Measurements from ENCODE around the gene RPL21.
"Not testable (repeated sequence)": the region's sequence is repeated elsewhere in the genome, so short reads cannot be mapped to it uniquely, and the experiment has no call there.

The RPL21 gene

GRCh38 chr13:27289011-27289665 is 37.8 kb downstream of the RPL21 start:
- DNase-seq (ENCODE audit: low read depth): no peak

DNA sequence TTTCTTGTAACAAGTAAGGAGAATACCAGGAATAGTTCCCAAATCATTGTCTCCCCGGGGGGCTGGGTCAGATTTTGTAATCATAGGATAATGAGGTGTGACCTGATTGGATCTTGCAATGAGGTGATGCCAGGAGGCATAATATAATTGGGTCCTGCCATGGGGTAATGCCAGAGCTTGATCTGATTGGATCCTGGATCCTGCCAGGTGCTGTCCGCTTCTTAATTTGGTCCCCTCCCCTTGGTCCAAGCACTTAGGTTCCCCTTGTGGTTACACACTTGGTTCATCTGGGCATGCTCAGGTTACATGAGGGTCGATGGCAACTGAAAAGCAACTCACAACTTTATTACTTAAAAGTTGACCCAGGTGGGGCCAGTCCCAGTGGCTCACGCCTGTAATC is 39.4 kb downstream of the RPL21 start:
- DNase-seq (ENCODE audit: low read depth): no peak

DNA sequence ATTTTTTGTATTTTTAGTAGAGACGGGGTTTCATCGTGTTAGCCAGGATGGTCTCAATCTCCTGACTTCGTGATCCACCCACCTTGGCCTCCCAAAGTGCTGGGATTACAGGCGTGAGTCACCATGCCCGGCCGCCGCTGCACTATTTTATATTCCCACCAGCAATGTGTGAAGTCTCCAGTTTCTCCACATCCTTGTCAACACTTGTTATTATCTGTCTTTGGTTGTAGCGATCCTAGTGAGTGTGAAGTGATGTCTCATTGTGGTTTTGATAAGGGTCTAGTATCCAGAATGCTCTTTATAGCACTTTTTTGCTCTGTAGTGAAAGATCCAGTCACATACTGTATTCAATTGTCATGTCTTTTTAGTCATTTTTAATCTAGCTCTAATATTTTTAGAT is 40.6 kb downstream of the RPL21 start:
- DNase-seq (ENCODE audit: low read depth): not testable (repeated sequence)

DNA sequence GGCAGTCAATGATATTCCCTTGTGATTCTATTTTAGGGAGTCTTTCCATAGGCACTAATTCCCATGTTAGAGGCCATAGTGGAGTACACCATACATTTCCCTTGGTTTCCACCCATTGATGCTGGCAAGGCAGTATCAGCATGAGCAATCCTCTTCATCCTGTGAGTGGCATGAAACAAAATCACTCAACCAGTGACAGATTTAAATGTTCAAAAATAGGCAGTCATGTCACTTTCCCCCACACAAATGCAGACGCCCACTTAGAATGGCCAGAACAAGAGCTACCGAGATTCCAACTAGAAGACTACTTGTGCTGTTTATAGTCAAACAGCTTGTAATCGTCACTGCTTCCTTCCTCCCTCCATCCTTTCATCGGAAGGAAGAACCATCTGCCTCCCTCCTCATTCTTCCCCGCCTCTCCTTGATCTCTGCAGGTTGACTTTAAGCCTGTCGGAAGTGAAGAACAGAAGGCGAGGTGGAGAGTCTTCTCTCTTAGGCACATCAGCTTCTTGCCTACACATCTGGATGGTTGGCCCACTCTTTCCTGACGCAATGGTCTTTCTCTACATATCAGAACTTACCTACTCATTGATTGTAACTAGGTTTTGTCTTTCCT is 41.8 kb downstream of the RPL21 start:
- DNase-seq (ENCODE audit: low read depth): no peak

DNA sequence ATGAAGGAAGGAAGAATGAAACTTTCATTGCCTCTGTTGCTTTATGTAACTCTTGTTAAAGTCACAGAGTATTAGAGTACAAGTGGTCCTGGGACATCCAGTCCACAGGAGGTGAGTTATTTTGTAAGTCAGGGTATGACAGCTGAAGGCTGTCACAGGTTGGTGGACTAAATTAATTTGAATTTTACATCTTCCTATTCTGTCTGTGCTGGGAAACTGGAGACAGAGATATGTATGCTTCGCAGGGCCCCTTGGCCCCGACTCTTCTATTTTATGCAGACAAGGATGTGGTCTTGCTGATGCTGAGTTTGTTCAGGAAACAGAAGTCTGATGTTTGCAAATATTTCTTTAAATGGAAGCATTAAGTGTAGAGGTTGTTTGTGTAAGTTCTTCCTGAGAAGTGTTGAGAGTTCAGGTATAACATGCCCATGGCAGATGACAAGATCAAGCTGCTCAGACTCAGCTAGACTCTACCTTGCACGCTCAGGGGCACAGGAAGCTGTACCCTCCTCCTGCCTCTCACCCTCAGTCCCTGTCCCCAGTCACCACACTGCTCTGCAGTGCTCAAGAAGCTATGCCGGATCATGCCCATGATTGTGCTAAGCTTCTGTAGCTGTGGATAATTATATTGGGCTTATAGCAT is 42.6 kb downstream of the RPL21 start:
- peak; percentile 9 for DNase-seq (ENCODE audit: low read depth)

DNA sequence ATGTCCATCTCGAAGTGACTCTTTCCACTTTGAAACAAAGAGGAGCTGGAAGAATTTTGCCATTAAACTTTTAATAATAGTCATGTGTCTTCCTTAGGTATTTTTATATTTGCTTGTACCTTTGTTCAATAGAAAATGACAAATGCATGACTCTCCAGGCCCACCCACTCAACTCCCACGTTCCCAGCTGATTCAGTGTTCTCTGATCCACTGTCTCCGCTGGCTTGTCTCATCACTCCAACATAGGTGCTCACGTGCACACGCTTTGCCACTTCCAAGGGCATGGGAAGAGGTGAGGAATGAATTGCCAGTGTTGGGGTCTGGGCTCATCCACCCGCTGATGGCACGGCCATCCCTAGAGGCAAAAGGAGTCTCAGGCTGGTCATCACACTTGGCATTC is 43.7 kb downstream of the RPL21 start:
- no peak for DNase-seq (ENCODE audit: low read depth)

GRCh38 chr13:27295660-27296059 is 44.3 kb downstream of the RPL21 start:
- DNase-seq (ENCODE audit: low read depth): no peak

- DNase-seq (ENCODE audit: low read depth): no peak
Observed at GRCh38 chr13:27296496-27296895, 45.1 kb downstream of the RPL21 start.

GRCh38 chr13:27298849-27299248 is 47.5 kb downstream of the RPL21 start:
- no peak for DNase-seq (ENCODE audit: low read depth)

DNA sequence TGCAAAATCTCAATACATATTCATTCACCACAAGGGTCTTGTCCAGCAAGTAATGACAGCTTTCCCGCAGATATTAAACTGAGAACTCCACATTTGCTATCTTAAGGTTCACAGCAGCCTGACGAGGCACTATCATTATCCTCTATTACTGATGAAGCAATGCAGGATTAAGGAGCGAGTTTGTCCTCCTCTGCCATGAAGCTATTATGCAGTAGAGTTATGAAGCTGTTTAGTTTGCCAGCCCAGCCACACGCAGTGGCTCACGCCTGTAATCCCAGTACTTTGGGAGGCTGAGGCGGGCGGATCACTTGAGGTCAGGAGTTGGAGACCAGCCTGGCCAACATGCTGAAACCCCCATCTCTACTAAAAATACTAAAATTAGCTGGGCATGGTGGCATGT is 49.0 kb downstream of the RPL21 start:
- not testable (repeated sequence) for DNase-seq (ENCODE audit: low read depth)

DNA sequence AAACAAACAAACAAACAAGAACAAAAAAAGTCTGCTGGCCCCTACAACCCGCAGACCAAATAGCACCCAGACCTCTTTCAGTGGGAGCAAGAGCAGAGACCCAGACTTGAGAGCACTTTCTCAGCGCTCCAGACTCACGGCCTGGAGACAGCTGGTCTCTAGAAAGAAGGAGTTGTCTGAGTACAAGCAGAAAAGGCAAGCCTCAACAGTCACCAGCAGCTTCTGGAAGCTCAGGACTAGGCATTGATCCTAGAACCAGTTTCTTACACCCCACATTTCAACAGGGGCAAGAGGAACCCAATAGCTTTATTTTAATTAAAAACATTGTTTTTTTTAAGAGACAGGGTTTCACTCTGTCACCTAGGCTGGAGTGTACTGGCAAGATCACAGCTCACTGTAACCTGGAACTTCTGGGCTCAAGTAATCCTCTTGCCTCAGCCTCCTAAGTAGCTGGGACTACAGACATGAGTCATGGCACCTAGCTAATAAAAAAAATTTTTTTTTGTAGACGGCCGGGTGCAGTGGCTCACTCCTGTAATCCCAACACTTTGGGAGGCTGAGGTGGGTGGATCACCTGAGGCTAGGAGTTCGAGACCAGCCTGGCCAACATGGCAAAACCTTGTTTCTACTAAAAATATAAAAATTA is 49.7 kb downstream of the RPL21 start:
- no peak for DNase-seq (ENCODE audit: low read depth)

DNA sequence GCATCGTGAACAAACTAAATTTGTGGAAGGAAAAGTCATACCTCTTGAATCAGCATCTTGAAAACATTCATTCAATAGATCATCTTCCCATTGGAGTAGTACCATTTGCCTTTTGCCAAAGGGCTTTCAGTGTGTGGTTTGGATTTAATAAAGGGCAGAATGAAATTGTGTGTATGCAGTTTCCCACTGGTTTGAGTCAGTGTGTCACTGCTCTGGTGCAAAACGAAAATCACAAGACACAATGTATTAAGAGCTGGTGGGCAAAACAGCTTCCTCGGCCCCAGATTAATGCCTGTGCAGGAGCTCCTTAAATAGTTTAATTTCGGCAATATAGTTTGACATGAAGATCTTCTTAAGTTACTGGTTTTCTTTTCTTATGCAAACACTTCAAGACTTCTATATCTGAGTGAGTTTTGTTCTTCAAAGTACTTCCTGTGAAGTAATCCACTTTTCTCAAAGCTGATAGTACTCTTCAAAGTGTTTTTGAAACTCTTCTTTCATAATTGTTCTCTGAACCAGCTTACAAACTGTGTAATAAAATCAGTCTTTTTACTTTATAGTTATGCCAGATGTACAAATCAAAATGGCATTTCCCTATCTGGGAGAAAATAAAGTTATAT is 51.4 kb downstream of the RPL21 start:
- DNase-seq (ENCODE audit: low read depth): no peak

- DNase-seq (ENCODE audit: low read depth): no peak
Observed at GRCh38 chr13:27304099-27304498, 52.7 kb downstream of the RPL21 start.

DNA sequence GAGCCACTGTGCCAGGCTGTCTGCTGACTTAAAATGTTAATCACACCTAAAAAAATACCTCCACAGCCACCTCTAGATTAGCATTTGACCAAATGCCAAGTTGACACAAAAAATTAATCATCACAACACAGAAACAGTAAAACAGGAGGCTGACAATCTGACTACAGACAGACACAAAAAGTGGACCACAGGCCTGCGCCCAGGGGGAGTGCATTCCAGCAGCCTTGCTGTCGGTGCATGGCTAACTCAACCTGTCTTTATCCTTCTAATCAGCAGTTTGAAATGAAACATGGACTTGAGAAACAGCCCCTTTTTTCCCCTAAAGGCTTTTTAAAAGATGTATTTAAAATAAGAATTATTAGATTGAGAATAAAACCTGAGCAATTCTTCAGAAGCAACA is 53.3 kb downstream of the RPL21 start:
- no peak for DNase-seq (ENCODE audit: low read depth)
